ENCODE measurements around the gene USP53. TPM values are rescaled to one million over a fixed set of nuclear protein-coding genes. Genes with fewer than 3 reads are reported as not detected.

USP53 gene
- polyA plus RNA-seq, 2 of the 4 experiments (the other 2 are of a cell fraction): 10.2 to 50.7 TPM

DNA sequence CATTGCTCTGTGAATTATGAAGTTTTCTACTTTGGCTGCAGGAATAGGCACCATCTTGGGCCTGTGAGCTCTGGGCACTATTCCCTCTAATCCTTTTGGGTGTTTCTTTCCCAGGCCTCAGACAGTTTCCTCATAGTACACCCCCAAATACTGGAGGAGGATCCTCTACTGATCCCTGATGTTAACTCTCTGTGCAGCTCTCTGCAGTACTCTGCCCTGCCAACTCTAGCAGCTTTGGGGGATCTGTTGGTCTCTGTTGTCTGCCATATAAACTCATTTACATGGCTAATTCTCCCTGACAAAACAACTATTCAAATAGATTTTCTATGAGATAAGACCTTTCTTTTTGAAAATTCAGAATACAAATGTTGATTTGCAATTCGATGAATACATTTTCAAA is 29.9 kb downstream of the USP53 start:
- H3K4me3 ChIP-seq: no peak overlapping the region
- 94% methylated on average over 1 of the region's 1 CpG for WGBS (ENCODE audit: missing lambda C conversion rate)
- ATAC-seq (no peak), DNase-seq (ENCODE audit: low read depth in 1 of 2, low spot score in 1 of 2) (no peak), FAIRE-seq (no peak)
- TF ChIP-seq CEBPB (IDR thresholded peaks at IDR 0.05): no peak
- TF ChIP-seq EP300 (IDR thresholded peaks at IDR 0.05): no peak
- no peak for TF ChIP-seq FOSB (CRISPR knock-in tag; IDR thresholded peaks at IDR 0.05)
- TF ChIP-seq, protein P1, sequence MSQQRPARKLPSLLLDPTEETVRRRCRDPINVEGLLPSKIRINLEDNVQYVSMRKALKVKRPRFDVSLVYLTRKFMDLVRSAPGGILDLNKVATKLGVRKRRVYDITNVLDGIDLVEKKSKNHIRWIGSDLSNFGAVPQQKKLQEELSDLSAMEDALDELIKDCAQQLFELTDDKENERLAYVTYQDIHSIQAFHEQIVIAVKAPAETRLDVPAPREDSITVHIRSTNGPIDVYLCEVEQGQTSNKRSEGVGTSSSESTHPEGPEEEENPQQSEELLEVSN (IDR thresholded peaks at IDR 0.05; ENCODE audit: borderline replicate concordance, low read depth): no peak
- no peak for TF ChIP-seq HOXB13 (CRISPR knock-in tag; IDR thresholded peaks at IDR 0.05; ENCODE audit: low read depth)
- no peak for TF ChIP-seq MYC (IDR thresholded peaks at IDR 0.05; ENCODE audit: borderline replicate concordance, low read length)
- no peak for TF ChIP-seq CHD2 (IDR thresholded peaks at IDR 0.05; ENCODE audit: low read length, partially characterized antibody)
- TF ChIP-seq TFCP2L1 (CRISPR knock-in tag; IDR thresholded peaks at IDR 0.05): no peak
- no peak for TF ChIP-seq ZC3H11A (IDR thresholded peaks at IDR 0.05)
- TF ChIP-seq KDM5A (IDR thresholded peaks at IDR 0.05): no peak
- no peak for TF ChIP-seq POLR2A (IDR thresholded peaks at IDR 0.05; ENCODE audit: low read length)
- TF ChIP-seq, protein P2, sequence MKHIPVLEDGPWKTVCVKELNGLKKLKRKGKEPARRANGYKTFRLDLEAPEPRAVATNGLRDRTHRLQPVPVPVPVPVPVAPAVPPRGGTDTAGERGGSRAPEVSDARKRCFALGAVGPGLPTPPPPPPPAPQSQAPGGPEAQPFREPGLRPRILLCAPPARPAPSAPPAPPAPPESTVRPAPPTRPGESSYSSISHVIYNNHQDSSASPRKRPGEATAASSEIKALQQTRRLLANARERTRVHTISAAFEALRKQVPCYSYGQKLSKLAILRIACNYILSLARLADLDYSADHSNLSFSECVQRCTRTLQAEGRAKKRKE (CRISPR knock-in tag; IDR thresholded peaks at IDR 0.05; ENCODE audit: low read depth): no peak
- no peak for TF ChIP-seq FOXS1 (CRISPR knock-in tag; IDR thresholded peaks at IDR 0.05)
- no peak for TF ChIP-seq RFX5 (IDR thresholded peaks at IDR 0.05)
- TF ChIP-seq CBX8 (IDR thresholded peaks at IDR 0.05): no peak
- no peak overlapping the region for H3K27ac ChIP-seq
- H3K4me1 ChIP-seq: peaks cover 36% of the 10 kb centered on the region
- ChIA-PET POLR2A (no interaction called here), CTCF (no interaction called here)
- no peaks in the 10 kb centered on the region for H3K9me3 ChIP-seq
- H3K4me2 ChIP-seq: no peak overlapping the region

DNA sequence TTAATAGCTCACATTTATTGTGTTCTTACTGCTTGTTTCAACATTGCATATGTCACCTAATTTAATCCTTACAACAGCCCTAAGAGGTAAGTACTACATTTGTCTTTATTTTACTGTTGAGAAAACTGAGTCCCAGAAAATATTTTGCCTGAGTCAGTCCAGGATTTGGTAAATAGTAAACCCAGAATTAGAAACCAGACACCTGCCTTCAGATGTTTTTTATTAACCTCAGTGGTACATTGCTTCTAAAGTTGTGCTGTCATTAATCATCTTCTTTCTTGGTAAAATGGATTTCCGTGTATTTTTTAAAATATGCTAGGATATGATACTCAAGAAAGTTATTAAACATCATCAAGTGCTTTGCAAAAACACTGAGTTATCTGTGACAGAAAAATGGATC is 31.4 kb downstream of the USP53 start:
- Histone ChIP-seq H3K4me1 (peaks cover 25% of the 10 kb centered on the region), H3K4me2 (no peak overlapping the region), H3K27ac (no peak overlapping the region), H3K9me3 (no peaks in the 10 kb centered on the region), H3K4me3 (no peak overlapping the region)
- FAIRE-seq (no peak), ATAC-seq (no peak), DNase-seq (ENCODE audit: low read depth in 1 of 2, low spot score in 1 of 2) (no peak)
- CTCF ChIA-PET: no interaction called here
- POLR2A ChIA-PET: no interaction called here
- 76% methylated on average over 1 of the region's 1 CpG for WGBS (ENCODE audit: missing lambda C conversion rate)
- TF ChIP-seq ZFP36 (IDR thresholded peaks at IDR 0.05; ENCODE audit: borderline replicate concordance, partially characterized antibody) (no peak), ZNF302 (CRISPR knock-in tag; IDR thresholded peaks at IDR 0.05) (no peak), FOXS1 (CRISPR knock-in tag; IDR thresholded peaks at IDR 0.05) (no peak), TFCP2L1 (CRISPR knock-in tag; IDR thresholded peaks at IDR 0.05) (no peak), HOXB13 (CRISPR knock-in tag; IDR thresholded peaks at IDR 0.05; ENCODE audit: low read depth) (no peak), ZC3H11A (IDR thresholded peaks at IDR 0.05) (no peak), CBX8 (IDR thresholded peaks at IDR 0.05) (no peak)
- TF ChIP-seq, protein P3, sequence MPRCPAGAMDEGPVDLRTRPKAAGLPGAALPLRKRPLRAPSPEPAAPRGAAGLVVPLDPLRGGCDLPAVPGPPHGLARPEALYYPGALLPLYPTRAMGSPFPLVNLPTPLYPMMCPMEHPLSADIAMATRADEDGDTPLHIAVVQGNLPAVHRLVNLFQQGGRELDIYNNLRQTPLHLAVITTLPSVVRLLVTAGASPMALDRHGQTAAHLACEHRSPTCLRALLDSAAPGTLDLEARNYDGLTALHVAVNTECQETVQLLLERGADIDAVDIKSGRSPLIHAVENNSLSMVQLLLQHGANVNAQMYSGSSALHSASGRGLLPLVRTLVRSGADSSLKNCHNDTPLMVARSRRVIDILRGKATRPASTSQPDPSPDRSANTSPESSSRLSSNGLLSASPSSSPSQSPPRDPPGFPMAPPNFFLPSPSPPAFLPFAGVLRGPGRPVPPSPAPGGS (IDR thresholded peaks at IDR 0.05): no peak

DNA sequence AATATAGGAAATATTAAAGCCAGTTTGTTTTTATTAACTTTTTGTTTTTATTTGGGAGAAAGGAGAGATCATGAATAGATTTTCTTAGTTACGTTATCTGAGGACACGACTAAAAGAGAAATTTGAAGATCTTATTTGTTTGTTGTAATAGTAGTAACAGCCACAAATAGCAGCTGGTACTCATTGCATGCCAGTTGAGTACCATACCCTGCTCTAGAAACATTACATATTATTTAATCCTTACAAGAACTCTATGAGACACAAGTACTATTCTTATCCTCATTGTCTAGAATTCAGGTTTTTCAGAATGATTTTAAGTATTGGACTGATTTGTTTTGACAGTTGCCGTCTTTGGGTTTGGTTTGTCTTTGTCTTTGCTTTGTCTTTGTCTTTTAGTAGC is 31.8 kb downstream of the USP53 start:
- Histone ChIP-seq H3K4me2 (no peak overlapping the region), H3K4me3 (no peak overlapping the region), H3K9me3 (no peaks in the 10 kb centered on the region), H3K27ac (no peak overlapping the region), H3K4me1 (peaks cover 25% of the 10 kb centered on the region)
- DNase-seq (ENCODE audit: low read depth in 1 of 2, low spot score in 1 of 2) (no peak), ATAC-seq (no peak), FAIRE-seq (no peak)
- POLR2A ChIA-PET: no interaction called here
- CTCF ChIA-PET: no interaction called here
- TF ChIP-seq POLR2A (IDR thresholded peaks at IDR 0.05; ENCODE audit: low read length) (no peak), CHD4 (IDR thresholded peaks at IDR 0.05; ENCODE audit: borderline replicate concordance) (no peak), HEYL (CRISPR knock-in tag; IDR thresholded peaks at IDR 0.05) (no peak), KDM1A (IDR thresholded peaks at IDR 0.05; ENCODE audit: low read depth) (no peak)
- TF ChIP-seq, protein P4, sequence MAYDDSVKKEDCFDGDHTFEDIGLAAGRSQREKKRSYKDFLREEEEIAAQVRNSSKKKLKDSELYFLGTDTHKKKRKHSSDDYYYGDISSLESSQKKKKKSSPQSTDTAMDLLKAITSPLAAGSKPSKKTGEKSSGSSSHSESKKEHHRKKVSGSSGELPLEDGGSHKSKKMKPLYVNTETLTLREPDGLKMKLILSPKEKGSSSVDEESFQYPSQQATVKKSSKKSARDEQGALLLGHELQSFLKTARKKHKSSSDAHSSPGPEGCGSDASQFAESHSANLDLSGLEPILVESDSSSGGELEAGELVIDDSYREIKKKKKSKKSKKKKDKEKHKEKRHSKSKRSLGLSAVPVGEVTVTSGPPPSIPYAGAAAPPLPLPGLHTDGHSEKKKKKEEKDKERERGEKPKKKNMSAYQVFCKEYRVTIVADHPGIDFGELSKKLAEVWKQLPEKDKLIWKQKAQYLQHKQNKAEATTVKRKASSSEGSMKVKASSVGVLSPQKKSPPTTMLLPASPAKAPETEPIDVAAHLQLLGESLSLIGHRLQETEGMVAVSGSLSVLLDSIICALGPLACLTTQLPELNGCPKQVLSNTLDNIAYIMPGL (CRISPR knock-in tag; IDR thresholded peaks at IDR 0.05; ENCODE audit: borderline replicate concordance): no peak
- 85% methylated on average over 3 of the region's 3 CpGs for WGBS (ENCODE audit: missing lambda C conversion rate)

All from A549 (cell line).